ENCODE measurements around the gene CD8B2.
"Not testable (repeated sequence)": the region's sequence is repeated elsewhere in the genome, so short reads cannot be mapped to it uniquely, and the experiment has no call there.

CD8B2 gene

DNA sequence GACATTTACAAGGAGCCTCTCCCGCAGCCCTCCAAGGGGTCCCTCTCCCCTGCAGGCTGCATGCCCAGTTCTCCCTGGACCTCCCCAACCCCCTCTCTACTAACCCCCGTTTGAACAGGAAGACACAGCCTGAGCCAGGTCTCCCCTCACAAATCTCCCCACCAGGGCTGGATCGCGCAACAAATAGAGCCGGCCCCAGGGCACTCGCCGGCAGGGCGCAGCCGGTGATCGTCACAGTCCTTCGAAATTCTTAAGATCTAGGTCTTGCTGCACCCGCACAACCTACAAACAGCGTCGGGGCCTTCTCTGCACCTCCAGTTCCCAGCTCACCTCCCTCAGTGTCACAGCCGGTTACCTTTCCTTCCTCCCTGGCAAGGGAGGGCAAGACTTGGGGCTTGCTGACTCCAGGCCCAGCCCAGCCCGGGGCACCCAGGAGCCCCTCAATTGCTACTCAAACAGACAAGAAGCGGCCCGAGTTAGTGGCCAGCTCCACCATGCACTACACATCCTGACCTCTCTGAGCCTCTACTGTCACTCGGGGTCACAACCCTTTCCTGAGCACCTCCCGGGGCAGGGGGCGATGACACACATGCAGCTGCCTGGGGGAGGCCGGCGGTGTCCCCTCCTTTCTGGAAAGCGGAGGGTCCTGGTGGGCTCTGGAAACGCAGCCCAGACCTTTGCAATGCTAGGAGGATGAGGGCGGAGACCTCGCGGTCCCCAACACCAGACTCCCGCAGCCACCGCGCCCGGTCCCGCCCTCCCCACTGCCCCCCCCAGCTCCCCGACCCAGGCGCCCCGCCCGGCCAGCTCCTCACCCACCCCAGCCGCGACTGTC is at the start of gene CD8B2:
CD8B2 (plus strand) TSS at position 814 of the 835 bp plus-strand sequence. CDS start 63 bp downstream, outside the sequence.
- H3K27me3 ChIP-seq (ENCODE audit: insufficient read depth, insufficient read length) = peaks cover 30% of the 10 kb centered on the region
- not testable (repeated sequence) for H3K4me1 ChIP-seq (ENCODE audit: insufficient read depth, insufficient read length); H3K36me3 ChIP-seq (ENCODE audit: insufficient read depth, insufficient read length, low read length); H3K9me3 ChIP-seq (ENCODE audit: insufficient read depth, low read length); DNase-seq (ENCODE audit: low read depth, low spot score); H3K9ac ChIP-seq (ENCODE audit: insufficient read length, low read depth)
- H3K4me3 ChIP-seq (ENCODE audit: insufficient read length, low read depth) = peak within 1 kb of the TSS; percentile 4

DNA sequence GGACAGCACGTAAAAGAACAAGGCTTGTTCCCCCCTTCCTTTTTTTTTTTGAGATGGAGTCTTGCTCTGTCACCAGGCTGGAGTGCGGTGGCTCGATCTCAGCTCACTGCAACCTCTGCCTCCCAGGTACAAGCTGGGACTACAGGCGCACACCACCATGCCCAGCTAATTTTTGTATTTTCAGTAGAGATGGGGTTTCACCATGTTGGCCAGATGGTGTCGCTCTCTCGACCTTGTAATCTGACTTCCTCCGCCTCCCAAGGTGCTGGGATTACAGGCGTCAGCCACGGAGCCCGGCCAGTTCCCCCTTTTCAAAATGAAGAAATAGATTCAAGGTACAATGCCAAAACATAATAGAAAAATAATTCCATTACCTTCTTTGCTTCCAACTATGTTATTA is 25.3 kb upstream of the CD8B2 start:
- not testable (repeated sequence) for H3K36me3 ChIP-seq (ENCODE audit: insufficient read depth, insufficient read length, low read length); DNase-seq (ENCODE audit: low read depth, low spot score); H3K9me3 ChIP-seq (ENCODE audit: insufficient read depth, low read length); H3K4me1 ChIP-seq (ENCODE audit: insufficient read depth, insufficient read length); H3K4me3 ChIP-seq (ENCODE audit: insufficient read length, low read depth); H3K27me3 ChIP-seq (ENCODE audit: insufficient read depth, insufficient read length); H3K9ac ChIP-seq (ENCODE audit: insufficient read length, low read depth)

DNA sequence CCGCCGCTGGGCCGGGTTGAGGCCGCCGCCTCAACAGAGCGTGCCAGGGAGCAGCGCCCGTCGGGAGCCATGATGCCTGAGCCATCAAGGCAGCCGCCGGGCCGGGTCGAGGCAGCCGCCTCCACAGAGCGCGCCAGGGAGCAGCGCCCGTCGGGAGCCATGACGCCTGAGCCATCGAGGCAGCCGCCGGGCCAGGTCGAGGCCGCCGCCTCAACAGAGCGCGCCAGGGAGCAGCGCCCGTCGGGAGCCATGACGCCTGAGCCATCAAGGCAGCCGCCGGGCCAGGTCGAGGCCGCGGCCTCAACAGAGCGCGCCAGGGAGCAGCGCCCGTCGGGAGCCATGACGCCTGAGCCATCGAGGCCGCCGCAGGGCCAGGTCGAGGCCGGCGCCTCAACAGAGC is 19.6 kb upstream of the CD8B2 start:
- not testable (repeated sequence) for DNase-seq (ENCODE audit: low read depth, low spot score); H3K36me3 ChIP-seq (ENCODE audit: insufficient read depth, insufficient read length, low read length); H3K4me1 ChIP-seq (ENCODE audit: insufficient read depth, insufficient read length); H3K9me3 ChIP-seq (ENCODE audit: insufficient read depth, low read length); H3K27me3 ChIP-seq (ENCODE audit: insufficient read depth, insufficient read length); H3K9ac ChIP-seq (ENCODE audit: insufficient read length, low read depth); H3K4me3 ChIP-seq (ENCODE audit: insufficient read length, low read depth)

DNA sequence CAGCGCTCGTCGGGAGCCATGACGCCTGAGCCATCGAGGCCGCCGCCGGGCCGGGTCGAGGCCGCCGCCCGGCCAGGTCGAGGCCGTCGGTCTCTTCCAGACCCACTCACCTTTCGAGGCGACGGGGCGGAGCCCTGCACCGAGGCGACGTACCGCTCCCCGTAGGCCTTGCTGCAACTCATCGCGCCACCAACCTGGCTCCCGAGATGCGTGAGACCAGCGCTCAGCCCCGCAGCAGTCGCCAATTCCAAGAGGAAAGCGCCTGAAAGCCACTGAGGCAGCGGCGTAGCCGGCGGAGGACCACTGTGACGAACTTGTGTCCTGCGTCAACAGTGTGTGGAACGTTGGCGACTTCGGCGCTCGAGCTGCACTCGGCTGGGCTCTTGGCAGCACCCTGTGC is 19.1 kb upstream of the CD8B2 start, which contains the start of gene RGPD3:
RGPD3 (minus strand) TSS at position 307 of the 400 bp plus-strand sequence; CDS start at position 182, 125 bp downstream.
- H3K4me3 ChIP-seq (ENCODE audit: insufficient read length, low read depth); H3K9ac ChIP-seq (ENCODE audit: insufficient read length, low read depth); H3K4me1 ChIP-seq (ENCODE audit: insufficient read depth, insufficient read length); H3K27me3 ChIP-seq (ENCODE audit: insufficient read depth, insufficient read length); H3K9me3 ChIP-seq (ENCODE audit: insufficient read depth, low read length); DNase-seq (ENCODE audit: low read depth, low spot score); H3K36me3 ChIP-seq (ENCODE audit: insufficient read depth, insufficient read length, low read length): not testable (repeated sequence)

DNA sequence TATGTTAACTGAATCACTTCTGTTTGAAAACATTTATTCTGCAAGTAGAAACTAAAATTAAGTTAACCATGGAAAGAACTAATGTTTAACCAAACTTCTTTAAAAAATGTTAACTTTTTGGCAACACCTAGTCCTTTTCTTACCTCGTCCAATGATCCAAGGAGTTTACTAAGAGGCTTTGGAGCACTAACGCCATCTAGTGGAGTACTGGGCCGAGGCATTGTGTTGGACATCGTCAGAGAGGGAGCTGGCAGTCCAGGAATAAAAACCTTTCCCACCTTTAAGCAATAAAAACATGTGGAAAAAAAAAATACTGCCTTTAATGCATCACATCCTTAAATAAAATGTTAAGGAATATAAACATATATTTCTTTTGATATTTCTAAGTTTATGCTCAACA is 16.5 kb upstream of the CD8B2 start:
- H3K4me3 ChIP-seq (ENCODE audit: insufficient read length, low read depth); H3K9ac ChIP-seq (ENCODE audit: insufficient read length, low read depth); DNase-seq (ENCODE audit: low read depth, low spot score); H3K9me3 ChIP-seq (ENCODE audit: insufficient read depth, low read length); H3K4me1 ChIP-seq (ENCODE audit: insufficient read depth, insufficient read length); H3K36me3 ChIP-seq (ENCODE audit: insufficient read depth, insufficient read length, low read length); H3K27me3 ChIP-seq (ENCODE audit: insufficient read depth, insufficient read length): not testable (repeated sequence)

DNA sequence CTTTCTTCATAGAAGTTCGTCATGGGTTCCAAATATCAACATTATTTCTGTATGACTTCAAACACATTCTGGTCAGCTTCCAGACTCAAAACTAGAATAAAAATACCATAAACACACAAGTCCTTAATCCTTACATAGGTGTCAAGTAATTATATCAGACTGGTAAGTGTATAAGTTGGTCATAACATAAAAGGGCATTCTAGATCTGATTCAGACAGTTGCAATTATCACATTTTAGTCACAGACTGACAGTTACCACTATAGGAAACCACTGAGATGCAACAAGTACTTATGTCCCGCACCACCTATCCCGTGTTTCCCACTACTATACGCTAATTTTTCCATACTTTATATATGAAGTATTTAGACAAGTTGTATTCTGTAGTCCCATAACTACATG is 9.5 kb upstream of the CD8B2 start:
- H3K4me1 ChIP-seq (ENCODE audit: insufficient read depth, insufficient read length); H3K4me3 ChIP-seq (ENCODE audit: insufficient read length, low read depth); DNase-seq (ENCODE audit: low read depth, low spot score); H3K27me3 ChIP-seq (ENCODE audit: insufficient read depth, insufficient read length); H3K9ac ChIP-seq (ENCODE audit: insufficient read length, low read depth); H3K36me3 ChIP-seq (ENCODE audit: insufficient read depth, insufficient read length, low read length); H3K9me3 ChIP-seq (ENCODE audit: insufficient read depth, low read length): not testable (repeated sequence)

DNA sequence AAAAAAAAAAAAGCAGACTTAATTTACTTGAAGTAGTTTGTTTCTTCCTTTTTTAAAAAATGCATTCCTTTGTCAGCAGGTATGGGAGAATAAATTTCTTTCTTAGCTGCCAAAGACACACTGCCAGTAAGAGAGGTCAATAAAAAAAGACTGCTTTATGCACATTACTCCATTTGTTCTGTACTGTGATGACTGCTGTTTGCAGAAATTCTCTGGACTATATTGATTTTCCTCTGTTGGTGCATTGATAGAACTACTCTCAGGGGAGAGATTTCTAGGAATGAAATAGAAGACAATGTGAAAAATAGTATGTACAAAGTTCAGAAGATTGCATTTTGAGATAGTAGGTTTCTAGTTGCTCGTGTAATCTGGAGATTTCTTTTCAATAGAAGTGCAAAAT is 7.6 kb upstream of the CD8B2 start:
- H3K27me3 ChIP-seq (ENCODE audit: insufficient read depth, insufficient read length); H3K9me3 ChIP-seq (ENCODE audit: insufficient read depth, low read length); H3K36me3 ChIP-seq (ENCODE audit: insufficient read depth, insufficient read length, low read length); H3K9ac ChIP-seq (ENCODE audit: insufficient read length, low read depth); DNase-seq (ENCODE audit: low read depth, low spot score); H3K4me1 ChIP-seq (ENCODE audit: insufficient read depth, insufficient read length); H3K4me3 ChIP-seq (ENCODE audit: insufficient read length, low read depth): not testable (repeated sequence)

DNA sequence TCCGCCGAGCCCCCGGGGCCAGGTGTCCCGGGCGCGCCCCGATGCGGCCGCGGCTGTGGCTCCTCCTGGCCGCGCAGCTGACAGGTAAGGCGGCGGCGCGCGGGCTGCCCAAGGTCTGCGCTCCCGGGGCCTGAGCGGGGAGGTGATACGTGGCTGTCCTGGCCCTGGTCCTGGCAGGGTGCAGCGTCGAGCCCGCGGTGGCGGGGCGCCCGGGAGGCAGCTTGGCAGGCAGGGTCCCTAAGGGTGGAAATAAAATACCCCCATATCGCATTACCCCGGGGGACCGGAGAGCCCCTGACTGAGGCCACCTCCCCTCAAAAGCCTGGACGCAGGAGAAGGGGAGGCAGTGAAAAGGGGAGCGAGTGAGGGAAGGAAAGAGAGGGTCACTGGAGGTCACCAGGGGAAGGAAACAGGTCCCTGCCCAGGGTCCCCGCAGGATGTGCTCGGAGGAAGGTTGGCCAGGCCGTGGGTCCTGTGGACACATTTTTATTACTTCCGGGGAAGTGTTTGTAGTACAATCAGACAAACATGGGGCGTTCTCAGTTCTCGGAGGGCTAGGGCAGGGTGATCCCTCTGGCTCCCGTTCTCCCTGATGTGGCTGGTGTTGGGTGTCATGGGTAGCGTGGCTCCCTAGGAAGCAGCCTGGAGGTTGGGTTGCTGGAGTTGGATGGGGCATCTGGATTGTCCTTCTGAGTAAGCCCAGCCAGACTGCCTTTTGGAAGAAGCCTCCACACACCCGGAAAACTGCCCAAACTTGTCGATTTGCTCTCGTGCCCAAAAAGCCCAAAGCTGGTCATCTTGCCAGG is 425 bp downstream of the CD8B2 start:
- H3K4me1 ChIP-seq (ENCODE audit: insufficient read depth, insufficient read length); DNase-seq (ENCODE audit: low read depth, low spot score); H3K9me3 ChIP-seq (ENCODE audit: insufficient read depth, low read length); H3K36me3 ChIP-seq (ENCODE audit: insufficient read depth, insufficient read length, low read length); H3K9ac ChIP-seq (ENCODE audit: insufficient read length, low read depth): not testable (repeated sequence)
- peak overlapping the region; percentile 4 for H3K4me3 ChIP-seq (ENCODE audit: insufficient read length, low read depth)
- H3K27me3 ChIP-seq (ENCODE audit: insufficient read depth, insufficient read length) = peaks cover 30% of the 10 kb centered on the region

DNA sequence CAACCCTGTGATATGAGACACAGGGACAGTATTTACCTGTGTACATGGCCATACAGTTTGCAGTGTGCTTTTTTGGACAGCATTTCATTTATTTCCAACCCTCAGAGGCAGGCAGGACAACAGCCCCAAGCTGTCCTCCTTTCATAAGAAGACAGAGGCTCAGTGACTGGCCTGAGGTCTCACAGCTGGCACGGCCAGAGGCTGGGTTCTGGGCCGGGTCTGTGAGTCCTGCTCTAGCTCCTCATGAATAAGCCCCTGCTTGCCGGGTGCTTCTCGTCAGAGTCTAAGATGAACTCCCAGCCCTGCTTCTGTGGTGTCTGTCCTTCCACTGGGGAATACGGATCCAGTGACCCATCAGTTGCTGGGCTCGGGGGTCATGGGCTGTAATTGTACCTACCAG is 2.5 kb downstream of the CD8B2 start:
- not testable (repeated sequence) for H3K36me3 ChIP-seq (ENCODE audit: insufficient read depth, insufficient read length, low read length); H3K9me3 ChIP-seq (ENCODE audit: insufficient read depth, low read length); H3K9ac ChIP-seq (ENCODE audit: insufficient read length, low read depth); H3K4me1 ChIP-seq (ENCODE audit: insufficient read depth, insufficient read length); DNase-seq (ENCODE audit: low read depth, low spot score); H3K4me3 ChIP-seq (ENCODE audit: insufficient read length, low read depth)
- H3K27me3 ChIP-seq (ENCODE audit: insufficient read depth, insufficient read length) = peaks cover 30% of the 10 kb centered on the region

DNA sequence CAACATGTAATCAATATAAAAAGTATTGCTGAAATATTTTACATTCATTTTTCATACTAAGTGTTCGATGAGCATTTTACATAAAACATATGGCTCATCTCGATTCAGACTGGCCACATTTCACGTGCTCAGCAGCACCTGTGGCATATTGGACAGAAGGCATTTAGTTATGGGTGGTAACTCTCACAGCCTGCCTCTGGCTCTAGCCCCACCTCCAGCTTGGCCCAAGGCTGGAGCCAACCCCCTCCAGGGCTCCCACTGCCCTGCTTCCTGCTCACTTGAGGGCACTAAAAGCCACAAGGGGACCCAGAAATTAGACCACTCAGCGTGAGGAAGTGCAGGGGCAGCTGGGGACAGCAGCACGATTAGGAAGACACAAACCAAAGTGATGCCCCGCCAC is 5.2 kb downstream of the CD8B2 start:
- not testable (repeated sequence) for H3K4me3 ChIP-seq (ENCODE audit: insufficient read length, low read depth); H3K9me3 ChIP-seq (ENCODE audit: insufficient read depth, low read length); H3K4me1 ChIP-seq (ENCODE audit: insufficient read depth, insufficient read length); DNase-seq (ENCODE audit: low read depth, low spot score); H3K9ac ChIP-seq (ENCODE audit: insufficient read length, low read depth); H3K36me3 ChIP-seq (ENCODE audit: insufficient read depth, insufficient read length, low read length)
- H3K27me3 ChIP-seq (ENCODE audit: insufficient read depth, insufficient read length) = peaks cover 16% of the 10 kb centered on the region

DNA sequence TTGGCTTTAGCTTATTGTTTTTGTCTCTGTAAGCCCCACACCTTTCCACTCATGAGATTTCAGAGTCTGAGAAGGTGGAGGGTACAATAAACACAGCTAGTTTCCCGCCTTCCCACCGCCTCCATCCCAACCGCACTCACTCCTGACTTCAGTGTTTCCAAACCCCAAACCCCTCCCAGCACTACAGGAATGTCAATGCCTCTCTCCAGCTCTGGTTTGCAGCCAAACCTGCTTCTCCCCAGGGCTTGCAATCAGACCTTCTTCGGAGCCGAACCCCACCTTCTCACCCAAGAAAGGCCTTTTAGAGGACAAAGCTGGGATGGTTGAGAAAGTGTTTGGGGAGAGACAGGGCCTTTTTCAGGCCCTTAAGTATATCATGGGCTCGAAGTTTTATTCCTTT is 5.7 kb downstream of the CD8B2 start:
- not testable (repeated sequence) for H3K9ac ChIP-seq (ENCODE audit: insufficient read length, low read depth); H3K9me3 ChIP-seq (ENCODE audit: insufficient read depth, low read length); DNase-seq (ENCODE audit: low read depth, low spot score); H3K4me3 ChIP-seq (ENCODE audit: insufficient read length, low read depth); H3K36me3 ChIP-seq (ENCODE audit: insufficient read depth, insufficient read length, low read length); H3K4me1 ChIP-seq (ENCODE audit: insufficient read depth, insufficient read length)
- H3K27me3 ChIP-seq (ENCODE audit: insufficient read depth, insufficient read length) = peaks cover 11% of the 10 kb centered on the region

DNA sequence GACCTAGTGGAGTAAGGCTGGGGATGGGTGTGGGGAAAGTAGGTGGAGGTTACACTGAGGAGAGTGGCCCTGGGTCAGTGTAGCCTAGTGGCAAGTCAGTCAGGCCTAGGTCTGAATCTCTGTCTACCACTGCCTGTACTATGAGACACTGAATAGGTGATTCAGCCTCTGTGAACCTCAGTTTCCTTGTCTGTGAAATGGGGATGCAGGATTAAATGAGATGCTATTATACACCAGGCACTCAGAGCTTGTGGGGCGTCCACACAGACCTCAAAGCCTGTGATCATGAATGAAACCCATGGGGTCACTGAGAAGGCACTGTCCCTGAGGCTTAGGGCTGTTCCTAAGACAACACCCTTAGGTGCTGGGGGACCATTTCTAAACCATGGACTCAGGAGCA is 11.4 kb downstream of the CD8B2 start:
- not testable (repeated sequence) for H3K4me1 ChIP-seq (ENCODE audit: insufficient read depth, insufficient read length); H3K9ac ChIP-seq (ENCODE audit: insufficient read length, low read depth); H3K36me3 ChIP-seq (ENCODE audit: insufficient read depth, insufficient read length, low read length); H3K27me3 ChIP-seq (ENCODE audit: insufficient read depth, insufficient read length); DNase-seq (ENCODE audit: low read depth, low spot score); H3K4me3 ChIP-seq (ENCODE audit: insufficient read length, low read depth); H3K9me3 ChIP-seq (ENCODE audit: insufficient read depth, low read length)
